ENCODE results near the gene ESCO1.
"Not testable (repeated sequence)": the region's sequence is repeated elsewhere in the genome, so short reads cannot be mapped to it uniquely, and the experiment has no call there.

ESCO1 gene

GRCh38 chr18:21593540-21594257 lies 6.8 kb downstream of the ESCO1 start:
- DNase-seq, result no peak

GRCh38 chr18:21592361-21592760 lies 8.1 kb downstream of the ESCO1 start:
- not testable (repeated sequence) for DNase-seq

GRCh38 chr18:21584391-21584790 lies 16.1 kb downstream of the ESCO1 start:
- DNase-seq, result no peak

- no peak for DNase-seq
Observed at GRCh38 chr18:21575656-21576055, 24.8 kb downstream of the ESCO1 start.

GRCh38 chr18:21571772-21572171 lies 28.7 kb downstream of the ESCO1 start:
- no peak for DNase-seq

GRCh38 chr18:21559195-21559594 lies 41.3 kb downstream of the ESCO1 start:
- no peak for DNase-seq

- DNase-seq, result no peak
Observed at GRCh38 chr18:21557607-21558253, 42.8 kb downstream of the ESCO1 start.

GRCh38 chr18:21550510-21550970 lies 50.0 kb downstream of the ESCO1 start:
- no peak for DNase-seq

- no peak for DNase-seq
Observed at GRCh38 chr18:21548647-21549046, 51.9 kb downstream of the ESCO1 start.

GRCh38 chr18:21546423-21546822 lies 54.1 kb downstream of the ESCO1 start:
- no peak for DNase-seq

GRCh38 chr18:21538230-21538629 lies 62.3 kb downstream of the ESCO1 start:
- no peak for DNase-seq

GRCh38 chr18:21534327-21534726 lies 66.2 kb downstream of the ESCO1 start:
- no peak for DNase-seq

GRCh38 chr18:21526463-21526862 lies 74.0 kb downstream of the ESCO1 start:
- DNase-seq, result no peak

- no peak for DNase-seq
Observed at GRCh38 chr18:21525916-21526315, 74.6 kb downstream of the ESCO1 start.

- no peak for DNase-seq
Observed at GRCh38 chr18:21522530-21522929, 78.0 kb downstream of the ESCO1 start.

GRCh38 chr18:21513741-21514140 lies 86.8 kb downstream of the ESCO1 start:
- no peak for DNase-seq

- DNase-seq, result no peak
Observed at GRCh38 chr18:21513292-21513691, 87.2 kb downstream of the ESCO1 start.

GRCh38 chr18:21509062-21509461 lies 91.4 kb downstream of the ESCO1 start:
- no peak for DNase-seq

GRCh38 chr18:21507913-21508701 lies 92.4 kb downstream of the ESCO1 start:
- no peak for DNase-seq

GRCh38 chr18:21502661-21503060 lies 97.8 kb downstream of the ESCO1 start:
- no peak for DNase-seq

GRCh38 chr18:21499997-21500396 lies 100.5 kb downstream of the ESCO1 start:
- DNase-seq, result no peak

- no peak for DNase-seq
Observed at GRCh38 chr18:21496277-21496835, 104.1 kb downstream of the ESCO1 start.

Measured in hypothalamus (tissue), 51 donors.